Mammary epithelial cell (primary cell): ENCODE data around the gene ZBTB16.

ENCODE experiments used
- EZH2 ChIP-seq: IDR thresholded peaks from 2 replicates; pipeline ENCODE4 v1.6.1; 2012; ENCODE audit warnings: low read length, inconsistent platforms, borderline replicate concordance
- TF ChIP-seq, protein P1 (sequence below), 2 donors: IDR thresholded peaks in 1 of 2; conservative IDR thresholded peaks in 1 of 2; 2 replicates each; pipeline ENCODE4 v1.5.1; 2011 to 2012; ENCODE audit warnings: inconsistent platforms in 2 of 2, low read length in 2 of 2, mild to moderate bottlenecking in 2 of 2, control low read depth in 1 of 2, low read depth in 1 of 2; ENCODE audit not compliant: insufficient read depth in 1 of 2; ENCODE audit errors: extremely low read depth in 1 of 2

GRCh38 chr11:114260077-114260476, 200.6 kb downstream of the ZBTB16 start:
- TF ChIP-seq, protein P1, sequence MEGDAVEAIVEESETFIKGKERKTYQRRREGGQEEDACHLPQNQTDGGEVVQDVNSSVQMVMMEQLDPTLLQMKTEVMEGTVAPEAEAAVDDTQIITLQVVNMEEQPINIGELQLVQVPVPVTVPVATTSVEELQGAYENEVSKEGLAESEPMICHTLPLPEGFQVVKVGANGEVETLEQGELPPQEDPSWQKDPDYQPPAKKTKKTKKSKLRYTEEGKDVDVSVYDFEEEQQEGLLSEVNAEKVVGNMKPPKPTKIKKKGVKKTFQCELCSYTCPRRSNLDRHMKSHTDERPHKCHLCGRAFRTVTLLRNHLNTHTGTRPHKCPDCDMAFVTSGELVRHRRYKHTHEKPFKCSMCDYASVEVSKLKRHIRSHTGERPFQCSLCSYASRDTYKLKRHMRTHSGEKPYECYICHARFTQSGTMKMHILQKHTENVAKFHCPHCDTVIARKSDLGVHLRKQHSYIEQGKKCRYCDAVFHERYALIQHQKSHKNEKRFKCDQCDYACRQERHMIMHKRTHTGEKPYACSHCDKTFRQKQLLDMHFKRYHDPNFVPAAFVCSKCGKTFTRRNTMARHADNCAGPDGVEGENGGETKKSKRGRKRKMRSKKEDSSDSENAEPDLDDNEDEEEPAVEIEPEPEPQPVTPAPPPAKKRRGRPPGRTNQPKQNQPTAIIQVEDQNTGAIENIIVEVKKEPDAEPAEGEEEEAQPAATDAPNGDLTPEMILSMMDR (conservative IDR thresholded peaks at IDR 0.05 in 1 of 2, IDR thresholded peaks at IDR 0.05 in 1 of 2; ENCODE audit: extremely low read depth in 1 of 2, insufficient read depth in 1 of 2, low read depth in 1 of 2, low read length in 2 of 2): no peak
- TF ChIP-seq EZH2: no peak
